Hepatocyte (in vitro differentiated cells): Measurements from ENCODE around the gene CDC7. TPM values are rescaled to one million over a fixed set of nuclear protein-coding genes. Genes with fewer than 3 reads are reported as not detected.

Experiments used
- DNase-seq: peaks from one replicate; pipeline ENCODE4 v3.0.0-alpha.2; 2016; ENCODE audit warnings: low spot score
- H2AFZ ChIP-seq: fragments of 200-600 bp; sonication (generic); 2 replicates; pipeline ENCODE4 v1.6.0; 2016; ENCODE audit warnings: antibody characterized with exemption, mild to moderate bottlenecking
- H3K27ac ChIP-seq: fragments of 200-600 bp; sonication (generic); 2 replicates; pipeline ENCODE4 v1.5.1; 2016; ENCODE audit warnings: mild to moderate bottlenecking
- H3K27me3 ChIP-seq: fragments of 200-600 bp; sonication (generic); 2 replicates; pipeline ENCODE4 v1.6.1; 2016
- H3K36me3 ChIP-seq: fragments of 200-600 bp; sonication (generic); replicated peaks from 2 replicates; pipeline ENCODE4 v1.5.1; 2016; ENCODE audit warnings: low read depth; ENCODE audit not compliant: insufficient read depth
- H3K4me1 ChIP-seq: fragments of 200-600 bp; sonication (generic); 2 replicates; pipeline ENCODE4 v1.5.1; 2016; ENCODE audit warnings: mild to moderate bottlenecking, moderate library complexity; ENCODE audit not compliant: insufficient read depth
- H3K4me2 ChIP-seq: fragments of 200-600 bp; sonication (generic); 2 replicates; pipeline ENCODE4 v1.6.0; 2016
- H3K4me3 ChIP-seq: fragments of 200-600 bp; sonication (generic); 2 replicates; pipeline ENCODE4 v1.5.1; 2016; ENCODE audit warnings: mild to moderate bottlenecking
- H3K79me2 ChIP-seq: fragments of 200-600 bp; sonication (generic); 2 replicates; pipeline ENCODE4 v1.6.0; 2017; ENCODE audit warnings: mild to moderate bottlenecking
- H3K9me2 ChIP-seq: fragments of 200-600 bp; sonication (generic); replicated peaks from 2 replicates; pipeline ENCODE4 v1.6.0; 2017; ENCODE audit warnings: mild to moderate bottlenecking; ENCODE audit not compliant: insufficient read depth
- H3K9me3 ChIP-seq: fragments of 200-600 bp; sonication (generic); 2 replicates; pipeline ENCODE4 v1.5.1; 2016; ENCODE audit warnings: low read depth, mild to moderate bottlenecking
- H4K20me1 ChIP-seq: fragments of 200-600 bp; sonication (generic); 2 replicates; pipeline ENCODE4 v1.6.0; 2016; ENCODE audit warnings: mild to moderate bottlenecking; ENCODE audit not compliant: insufficient read depth, poor library complexity, severe bottlenecking
- EZH2 ChIP-seq: fragments of 200-600 bp; sonication (generic); IDR thresholded peaks from 2 replicates; pipeline ENCODE4 v1.6.1; 2016; ENCODE audit warnings: antibody characterized with exemption, mild to moderate bottlenecking, borderline replicate concordance
- EZH2phosphoT487 ChIP-seq: fragments of 200-600 bp; sonication (generic); IDR thresholded peaks from one replicate; pipeline ENCODE4 v1.6.1; 2018; ENCODE audit warnings: antibody characterized with exemption, mild to moderate bottlenecking, low read depth, moderate library complexity; ENCODE audit not compliant: unreplicated experiment, severe bottlenecking
- WGBS: methylation state at CpG from one replicate; pipeline ENCODE4 v1.1.6; 2016; ENCODE audit warnings: low lambda C conversion rate; ENCODE audit errors: missing lambda C conversion rate; 5-methylcytosine and 5-hydroxymethylcytosine counted together
- polyA plus RNA-seq: library from polyadenylated mRNA; unstranded; fragments of >200 nt; fragmentation: Nextera tagmentation; extraction: Ambion mirVana; gene quantifications from 2 replicates; pipeline ENCODE4 v1.2.1, GENCODE V29; 2016
- total RNA-seq: library from RNA; depleted of rRNA; stranded (reverse); fragments of >200 nt; gene quantifications from 2 replicates; pipeline ENCODE4 v1.2.3, GENCODE V29; 2014
- TF ChIP-seq, protein P1 (sequence below): fragments of 200-600 bp; sonication (generic); IDR thresholded peaks from 2 replicates; pipeline ENCODE4 v1.5.1; 2016; ENCODE audit warnings: antibody characterized with exemption, mild to moderate bottlenecking; ENCODE audit not compliant: poor library complexity

The CDC7 gene
- total and polyA plus RNA-seq, 2 experiments from 2014 or later, result 3.9 to 8.0 TPM

DNA sequence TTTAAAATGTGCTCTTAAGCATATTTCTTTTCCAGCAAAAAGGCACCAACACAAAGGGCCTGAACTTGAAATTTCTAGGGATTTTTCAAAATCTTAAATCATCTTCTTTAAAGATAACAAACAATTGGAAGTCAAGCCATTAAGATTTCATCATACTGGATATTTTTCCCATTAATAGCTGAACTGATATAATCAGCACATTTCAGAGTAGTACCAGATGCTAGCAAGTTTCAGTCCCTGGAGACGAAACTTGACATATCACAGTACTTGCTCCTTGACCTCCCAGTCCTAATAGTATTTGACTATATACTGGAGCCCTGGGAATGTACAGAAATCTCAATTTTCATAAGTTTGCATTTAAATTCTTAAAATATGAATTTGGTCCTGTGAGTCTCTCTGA, 10.2 kb upstream of the CDC7 start:
- Histone ChIP-seq H3K4me3 (no peak overlapping the region), H3K79me2 (no peaks in the 10 kb centered on the region), H2AFZ (no peak overlapping the region), H3K9me3 (no peaks in the 10 kb centered on the region), H3K4me2 (no peak overlapping the region), H3K27me3 (no peaks in the 10 kb centered on the region), H3K27ac (no peak overlapping the region), H3K9me2 (no peaks in the 10 kb centered on the region), H4K20me1 (no peaks in the 10 kb centered on the region), H3K36me3 (no peaks in the 10 kb centered on the region), H3K4me1 (no peaks in the 10 kb centered on the region)
- DNase-seq, result no peak
- WGBS, result 54% methylated on average over 1 of the region's 1 CpG
- TF ChIP-seq EZH2 (no peak), EZH2phosphoT487 (no peak)
- TF ChIP-seq, protein P1, sequence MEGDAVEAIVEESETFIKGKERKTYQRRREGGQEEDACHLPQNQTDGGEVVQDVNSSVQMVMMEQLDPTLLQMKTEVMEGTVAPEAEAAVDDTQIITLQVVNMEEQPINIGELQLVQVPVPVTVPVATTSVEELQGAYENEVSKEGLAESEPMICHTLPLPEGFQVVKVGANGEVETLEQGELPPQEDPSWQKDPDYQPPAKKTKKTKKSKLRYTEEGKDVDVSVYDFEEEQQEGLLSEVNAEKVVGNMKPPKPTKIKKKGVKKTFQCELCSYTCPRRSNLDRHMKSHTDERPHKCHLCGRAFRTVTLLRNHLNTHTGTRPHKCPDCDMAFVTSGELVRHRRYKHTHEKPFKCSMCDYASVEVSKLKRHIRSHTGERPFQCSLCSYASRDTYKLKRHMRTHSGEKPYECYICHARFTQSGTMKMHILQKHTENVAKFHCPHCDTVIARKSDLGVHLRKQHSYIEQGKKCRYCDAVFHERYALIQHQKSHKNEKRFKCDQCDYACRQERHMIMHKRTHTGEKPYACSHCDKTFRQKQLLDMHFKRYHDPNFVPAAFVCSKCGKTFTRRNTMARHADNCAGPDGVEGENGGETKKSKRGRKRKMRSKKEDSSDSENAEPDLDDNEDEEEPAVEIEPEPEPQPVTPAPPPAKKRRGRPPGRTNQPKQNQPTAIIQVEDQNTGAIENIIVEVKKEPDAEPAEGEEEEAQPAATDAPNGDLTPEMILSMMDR, result no peak

DNA sequence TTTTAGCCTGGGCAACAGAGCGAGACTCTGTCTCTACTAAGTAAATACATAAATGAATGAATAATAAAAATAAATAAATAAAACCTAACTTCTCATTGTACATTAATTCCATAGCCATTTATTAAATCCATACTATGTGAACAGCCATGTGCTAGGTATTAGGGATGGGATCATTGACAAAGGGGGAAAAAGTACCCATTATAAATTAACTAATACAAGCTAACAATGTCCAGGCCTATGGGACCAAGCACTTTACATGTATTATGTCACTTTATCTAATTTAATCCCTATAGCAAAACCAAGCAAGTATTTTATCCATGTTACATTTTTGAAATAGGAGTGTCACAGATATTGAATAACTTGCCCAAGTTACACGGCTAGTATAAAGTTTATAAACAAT, 2.6 kb upstream of the CDC7 start:
- peaks cover 7% of the 10 kb centered on the region for H3K79me2 ChIP-seq
- no peak overlapping the region for H2AFZ ChIP-seq
- H3K4me3 ChIP-seq, result no peak overlapping the region
- no peaks in the 10 kb centered on the region for H3K27me3 ChIP-seq
- no peak overlapping the region for H3K27ac ChIP-seq
- H3K4me2 ChIP-seq, result no peak overlapping the region
- no peaks in the 10 kb centered on the region for H4K20me1 ChIP-seq
- 93% methylated on average over 2 of the region's 2 CpGs for WGBS
- no peaks in the 10 kb centered on the region for H3K36me3 ChIP-seq
- H3K4me1 ChIP-seq, result peaks cover 9% of the 10 kb centered on the region
- TF ChIP-seq, protein P1, result no peak
- TF ChIP-seq EZH2, result no peak
- TF ChIP-seq EZH2phosphoT487, result no peak
- no peak for DNase-seq
- no peaks in the 10 kb centered on the region for H3K9me2 ChIP-seq
- no peaks in the 10 kb centered on the region for H3K9me3 ChIP-seq

DNA sequence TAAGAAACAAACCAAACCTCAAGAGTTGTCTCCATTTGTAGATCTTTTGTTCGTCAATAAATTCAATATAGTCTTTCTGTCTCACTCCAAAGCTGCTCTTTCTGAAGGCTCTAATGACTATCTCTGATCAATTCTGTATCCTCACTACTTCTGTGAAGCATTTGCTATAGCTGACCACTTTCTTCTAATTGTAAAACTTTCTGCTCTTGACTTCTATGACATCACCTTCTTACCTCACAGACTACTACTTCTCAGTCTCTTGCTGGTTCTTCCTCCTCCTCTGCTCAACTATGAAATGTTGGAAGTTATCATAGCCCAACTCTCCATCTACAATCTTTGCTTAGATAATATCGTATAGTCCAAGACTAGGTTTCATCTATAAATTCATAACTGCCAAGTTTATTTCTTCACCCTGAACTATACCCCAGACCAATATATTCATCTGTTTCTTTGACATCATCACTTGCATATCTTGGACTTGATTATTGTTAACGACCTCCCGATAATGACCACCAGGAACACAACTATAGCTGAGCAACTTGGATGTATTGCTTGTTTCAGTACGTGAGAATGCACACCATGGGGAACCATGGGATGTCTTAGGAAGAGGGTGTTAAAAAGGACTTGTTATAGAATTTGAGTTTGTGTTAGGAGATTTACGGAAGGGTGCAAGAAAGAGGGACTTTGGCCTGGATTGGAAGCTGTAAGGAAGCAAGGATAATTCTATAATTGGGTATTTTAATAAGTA, 2.0 kb upstream of the CDC7 start:
- WGBS, result 95% methylated on average over 6 of the region's 6 CpGs
- H2AFZ ChIP-seq, result no peak overlapping the region
- TF ChIP-seq EZH2 (no peak), EZH2phosphoT487 (no peak)
- TF ChIP-seq, protein P1, result no peak

More for the DNA sequence above, 2.0 kb upstream of the CDC7 start:
- DNase-seq, result no peak
- Histone ChIP-seq H3K9me2 (no peaks in the 10 kb centered on the region), H3K9me3 (no peaks in the 10 kb centered on the region), H3K36me3 (no peaks in the 10 kb centered on the region), H3K27ac (no peak overlapping the region), H3K4me1 (peaks cover 9% of the 10 kb centered on the region), H4K20me1 (no peaks in the 10 kb centered on the region), H3K79me2 (peaks cover 13% of the 10 kb centered on the region), H3K27me3 (no peaks in the 10 kb centered on the region), H3K4me2 (no peak overlapping the region), H3K4me3 (no peak overlapping the region)
